Body of pancreas (tissue), 4 donors: ENCODE data around the gene TKFC.

Experiments
- CTCF ChIP-seq, 7 experiments: fragments of 450-650 bp in 4 of 7; fragments of 200-600 bp in 3 of 7; sonication (generic) in 3 of 7; IDR thresholded peaks; one replicate each; pipeline ENCODE4 v1.5.1; 2016 to 2019; ENCODE audit warnings: antibody characterized with exemption in 7 of 7
- POLR2A ChIP-seq, 3 donors: fragments of 450-650 bp; IDR thresholded peaks; one replicate each; pipeline ENCODE4 v1.6.1; 2016; ENCODE audit warnings: antibody characterized with exemption in 3 of 3, mild to moderate bottlenecking in 2 of 3

GRCh38 chr11:61380884-61381283 lies 47.9 kb downstream of the TKFC start:
- no peak for TF ChIP-seq CTCF (IDR thresholded peaks at IDR 0.05)
- no peak for TF ChIP-seq POLR2A (IDR thresholded peaks at IDR 0.05)
